Measurements from ENCODE around the gene C5AR2. TPM values are rescaled to one million over a fixed set of nuclear protein-coding genes. Genes with fewer than 3 reads are reported as not detected.
"Not testable (repeated sequence)": the region's sequence is repeated elsewhere in the genome, so short reads cannot be mapped to it uniquely, and the experiment has no call there.

C5AR2 gene
- total RNA-seq, 1 experiment from 2014 or later, result not detected

DNA sequence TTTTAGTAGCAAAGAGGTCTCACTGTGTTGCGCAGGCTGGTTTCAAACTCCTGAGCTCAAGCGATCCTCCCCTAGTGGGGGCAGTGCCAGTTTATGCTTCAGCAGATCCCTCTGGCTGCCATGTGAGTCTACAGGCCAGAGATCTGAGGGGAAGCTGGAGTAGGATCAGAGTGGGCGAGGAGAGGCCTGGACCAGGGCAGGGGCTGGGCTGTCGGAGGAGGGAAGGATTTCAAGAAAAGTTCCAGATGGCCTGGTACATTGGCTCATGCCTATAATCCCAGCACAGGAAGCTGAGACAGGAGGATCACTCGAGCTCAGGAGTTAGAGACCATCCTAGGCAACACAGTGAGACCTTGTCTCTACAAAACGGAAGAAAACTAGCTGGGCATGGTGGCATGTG is 27.0 kb downstream of the C5AR2 start:
- DNase-seq (ENCODE audit: low read depth), result no peak

DNA sequence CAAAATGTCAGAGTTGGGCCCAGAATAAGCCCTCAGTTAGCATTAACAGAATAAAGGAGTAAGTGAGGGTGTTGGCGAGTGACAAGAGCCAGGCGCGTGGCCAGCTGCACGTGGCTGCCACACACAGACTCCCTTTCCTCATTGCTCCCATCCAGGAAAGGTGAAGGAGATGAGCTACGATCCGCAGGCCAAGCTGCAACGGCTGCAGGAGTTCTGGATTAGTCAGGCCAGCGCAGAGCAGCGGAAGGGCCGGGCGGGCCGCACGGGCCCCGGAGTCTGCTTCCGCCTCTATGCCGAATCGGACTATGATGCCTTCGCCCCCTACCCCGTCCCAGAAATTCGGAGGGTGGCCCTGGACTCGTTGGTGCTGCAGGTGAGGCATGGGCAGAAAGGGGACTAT is 30.3 kb downstream of the C5AR2 start:
- no peak for DNase-seq (ENCODE audit: low read depth)

DNA sequence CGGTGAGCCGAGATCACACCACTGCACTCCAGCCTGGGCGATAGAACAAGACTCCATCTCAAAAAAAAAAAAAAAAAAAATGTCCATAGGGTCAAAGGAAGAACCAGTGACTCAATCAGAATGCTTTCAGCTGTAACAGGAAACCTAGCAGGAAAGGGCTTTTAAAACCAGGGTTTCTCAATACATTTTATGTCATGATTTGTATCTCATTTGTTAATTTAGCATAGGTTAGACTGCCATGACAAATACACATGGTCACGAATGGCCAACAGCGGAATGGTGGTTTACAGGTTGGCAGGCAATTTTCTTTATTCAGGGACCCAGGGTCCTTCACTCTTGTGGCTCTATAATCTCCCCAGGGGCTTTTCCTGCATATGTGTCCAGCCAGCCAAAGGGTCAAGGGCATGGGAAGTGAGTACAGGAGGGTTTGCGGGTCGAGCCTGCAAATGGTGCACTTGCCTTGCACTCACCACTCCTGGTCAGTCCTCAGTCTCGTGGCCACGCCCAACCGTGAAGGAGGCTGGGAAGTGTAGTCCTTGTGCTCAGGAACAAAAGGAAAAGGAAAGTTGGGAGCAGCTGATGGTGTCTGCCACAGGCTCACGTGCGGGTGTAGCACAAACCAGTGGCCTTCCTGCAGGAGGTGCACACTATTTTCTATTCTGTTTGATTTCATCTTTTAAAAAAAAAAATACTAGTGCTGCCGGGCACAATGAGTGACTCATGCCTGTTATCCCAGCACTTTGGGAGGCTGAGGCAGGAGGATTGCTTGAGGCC is 32.0 kb downstream of the C5AR2 start:
- DNase-seq (ENCODE audit: low read depth), result peak; percentile 82

DNA sequence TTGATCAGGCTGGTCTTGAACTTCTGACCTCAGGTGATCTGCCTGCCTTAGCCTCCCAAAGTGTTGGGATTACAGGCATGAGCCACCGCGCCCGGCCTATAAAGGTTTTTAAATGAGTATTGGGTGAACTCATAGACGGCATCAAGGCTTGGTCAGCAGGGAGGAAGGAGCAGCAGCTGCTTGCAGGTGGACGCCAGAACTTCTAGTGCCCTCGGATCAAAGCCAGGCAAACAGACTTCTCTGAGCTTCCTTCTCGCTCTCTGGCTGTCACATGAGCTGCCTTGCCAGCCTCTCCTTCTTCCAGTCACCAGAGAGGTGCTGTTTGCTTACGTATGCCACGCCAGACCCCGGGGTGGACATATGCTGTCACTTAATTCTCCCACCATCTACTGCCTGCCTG is 33.5 kb downstream of the C5AR2 start:
- not testable (repeated sequence) for DNase-seq (ENCODE audit: low read depth)

DNA sequence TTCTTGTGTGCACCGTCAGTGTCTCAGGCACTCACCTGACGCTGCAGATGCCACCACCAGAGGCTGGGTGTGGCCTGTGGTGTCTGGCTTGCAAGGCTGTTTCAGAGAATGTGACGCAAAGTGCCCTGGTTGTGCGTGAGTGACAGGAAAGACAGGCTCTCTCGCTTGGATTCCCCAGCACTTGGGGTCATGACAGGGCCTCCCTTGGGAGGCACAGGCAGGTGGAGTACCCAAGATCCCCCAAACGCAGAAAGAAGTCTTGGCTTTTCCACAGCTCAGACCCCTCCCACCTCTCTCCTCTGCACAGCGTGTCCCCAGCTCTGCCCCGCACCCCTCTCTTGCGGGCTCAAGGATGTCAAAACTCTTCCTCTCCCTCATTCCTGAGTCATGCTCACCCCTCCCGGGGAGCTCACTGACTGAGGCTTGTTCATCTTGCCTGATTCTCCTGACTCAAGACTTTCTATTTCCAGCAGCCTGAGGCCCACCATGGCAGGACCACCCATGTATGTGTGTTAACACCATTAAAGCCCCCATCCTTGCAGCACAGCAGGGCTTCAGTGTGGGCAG is 38.2 kb downstream of the C5AR2 start:
- peak; percentile 69 for DNase-seq (ENCODE audit: low read depth)

DNA sequence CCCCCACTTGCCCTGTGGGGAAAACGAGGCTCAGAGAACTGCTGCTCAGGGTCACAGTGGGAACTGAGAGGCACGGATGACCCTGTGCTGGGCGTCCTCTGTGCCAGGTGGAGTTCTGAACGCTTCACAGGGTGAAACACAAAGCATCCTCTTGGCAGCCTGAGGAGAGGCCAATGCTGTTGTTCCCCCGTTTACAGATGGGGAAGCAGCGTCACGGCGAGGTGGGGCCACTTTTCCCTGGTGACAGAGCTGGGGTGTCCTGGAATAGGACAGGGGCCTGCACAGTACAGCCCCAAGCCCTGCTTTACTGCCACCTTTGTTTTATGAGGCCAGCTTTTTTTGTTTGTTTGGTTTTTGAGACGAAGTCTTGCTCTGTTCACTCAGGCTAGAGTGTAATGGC is 39.3 kb downstream of the C5AR2 start:
- no peak for DNase-seq (ENCODE audit: low read depth)

DNA sequence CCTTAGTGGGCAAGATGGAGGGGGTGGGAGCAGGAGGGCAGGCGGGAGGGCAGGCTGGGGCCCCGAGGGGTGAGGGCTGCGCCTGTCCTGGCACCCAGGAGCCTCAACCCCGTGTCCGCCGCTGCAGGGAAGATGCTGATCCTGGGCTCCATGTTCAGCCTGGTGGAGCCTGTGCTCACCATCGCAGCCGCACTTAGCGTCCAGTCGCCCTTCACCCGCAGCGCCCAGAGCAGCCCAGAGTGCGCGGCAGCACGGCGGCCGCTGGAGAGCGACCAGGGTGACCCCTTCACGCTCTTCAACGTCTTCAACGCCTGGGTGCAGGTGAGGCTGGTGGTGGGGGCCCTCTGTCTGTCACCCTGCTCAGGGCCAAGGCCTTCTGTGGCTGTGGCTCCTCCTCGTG is 40.6 kb downstream of the C5AR2 start:
- no peak for DNase-seq (ENCODE audit: low read depth)

DNA sequence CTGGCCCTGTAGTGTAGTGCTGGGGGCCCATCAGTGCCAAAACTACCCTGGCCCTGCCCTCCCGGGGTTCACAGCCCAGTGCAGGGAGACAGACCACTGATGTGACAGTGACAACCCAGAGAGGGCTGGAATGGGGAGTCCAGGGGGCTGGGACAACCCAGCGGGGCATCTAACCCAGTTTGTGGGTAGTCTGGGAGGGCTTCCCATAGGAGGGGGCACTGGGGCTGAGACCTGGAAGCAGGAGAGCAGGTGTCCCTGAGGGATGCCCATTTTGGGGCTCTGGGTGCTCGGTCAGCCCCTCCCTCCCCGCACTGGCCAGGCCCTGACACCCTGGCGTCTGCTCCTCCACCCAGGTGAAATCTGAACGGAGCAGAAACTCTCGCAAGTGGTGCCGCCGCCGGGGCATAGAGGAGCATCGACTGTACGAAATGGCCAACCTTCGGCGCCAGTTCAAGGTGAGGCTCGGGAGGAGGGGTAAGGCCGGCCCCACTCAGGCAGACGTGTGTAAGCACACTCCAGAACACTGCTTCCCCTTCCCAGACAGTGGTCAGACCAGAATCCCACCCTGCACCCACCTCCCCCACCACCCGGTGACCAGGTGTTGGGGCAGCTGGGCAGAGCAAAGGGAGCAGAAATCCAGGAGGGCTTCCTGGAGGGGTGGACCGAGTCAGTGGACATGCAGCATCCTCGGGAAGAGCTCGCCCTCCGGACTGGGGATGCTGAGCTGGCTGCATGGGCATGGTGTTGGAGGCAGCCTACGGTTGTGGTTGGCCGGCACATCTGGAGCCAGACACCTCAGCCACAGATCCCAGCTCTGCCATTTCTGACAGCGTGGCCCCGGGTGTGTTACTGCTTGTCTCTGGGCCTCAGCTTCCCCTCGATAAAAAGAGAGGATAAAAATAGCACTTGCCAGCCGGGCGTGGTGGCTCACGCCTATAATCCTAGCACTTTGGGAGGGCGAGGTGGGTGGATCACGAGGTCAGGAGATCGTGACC is 41.6 kb downstream of the C5AR2 start:
- no peak for DNase-seq (ENCODE audit: low read depth)

DNA sequence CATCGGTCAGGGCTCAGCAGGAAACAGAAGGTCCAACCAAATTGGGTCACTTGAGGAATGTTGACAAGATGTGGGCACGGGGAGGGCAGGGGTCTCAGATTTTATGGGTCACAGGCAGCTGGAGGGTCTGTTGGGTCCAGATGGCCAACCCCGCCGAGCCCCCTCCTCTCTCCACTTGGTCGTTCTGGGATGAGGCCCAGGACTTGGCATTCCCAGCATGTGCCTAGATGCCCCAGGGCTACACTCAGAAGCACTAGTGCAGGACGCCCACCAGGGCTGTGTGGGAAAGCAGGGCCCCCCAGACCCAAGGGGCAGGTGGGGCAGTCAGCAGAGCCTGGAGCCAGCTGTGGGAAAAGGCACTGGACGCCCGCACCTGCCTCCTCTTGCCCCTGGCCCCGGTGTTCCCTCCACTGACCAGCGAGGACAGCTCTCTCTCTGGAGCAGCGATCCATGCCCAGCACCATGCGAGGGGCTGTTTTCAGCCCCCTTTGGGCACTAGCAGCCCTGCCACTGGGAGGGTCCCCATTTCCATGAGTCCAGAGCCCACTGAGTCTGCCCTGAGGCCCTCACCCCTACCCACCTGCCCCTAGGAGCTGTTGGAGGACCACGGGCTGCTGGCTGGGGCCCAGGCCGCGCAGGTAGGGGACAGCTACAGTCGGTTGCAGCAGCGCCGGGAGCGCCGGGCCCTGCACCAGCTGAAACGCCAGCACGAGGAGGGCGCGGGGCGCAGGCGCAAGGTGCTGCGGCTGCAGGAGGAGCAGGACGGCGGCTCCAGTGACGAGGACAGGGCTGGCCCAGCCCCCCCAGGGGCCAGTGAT is 43.1 kb downstream of the C5AR2 start:
- DNase-seq (ENCODE audit: low read depth), result no peak

DNA sequence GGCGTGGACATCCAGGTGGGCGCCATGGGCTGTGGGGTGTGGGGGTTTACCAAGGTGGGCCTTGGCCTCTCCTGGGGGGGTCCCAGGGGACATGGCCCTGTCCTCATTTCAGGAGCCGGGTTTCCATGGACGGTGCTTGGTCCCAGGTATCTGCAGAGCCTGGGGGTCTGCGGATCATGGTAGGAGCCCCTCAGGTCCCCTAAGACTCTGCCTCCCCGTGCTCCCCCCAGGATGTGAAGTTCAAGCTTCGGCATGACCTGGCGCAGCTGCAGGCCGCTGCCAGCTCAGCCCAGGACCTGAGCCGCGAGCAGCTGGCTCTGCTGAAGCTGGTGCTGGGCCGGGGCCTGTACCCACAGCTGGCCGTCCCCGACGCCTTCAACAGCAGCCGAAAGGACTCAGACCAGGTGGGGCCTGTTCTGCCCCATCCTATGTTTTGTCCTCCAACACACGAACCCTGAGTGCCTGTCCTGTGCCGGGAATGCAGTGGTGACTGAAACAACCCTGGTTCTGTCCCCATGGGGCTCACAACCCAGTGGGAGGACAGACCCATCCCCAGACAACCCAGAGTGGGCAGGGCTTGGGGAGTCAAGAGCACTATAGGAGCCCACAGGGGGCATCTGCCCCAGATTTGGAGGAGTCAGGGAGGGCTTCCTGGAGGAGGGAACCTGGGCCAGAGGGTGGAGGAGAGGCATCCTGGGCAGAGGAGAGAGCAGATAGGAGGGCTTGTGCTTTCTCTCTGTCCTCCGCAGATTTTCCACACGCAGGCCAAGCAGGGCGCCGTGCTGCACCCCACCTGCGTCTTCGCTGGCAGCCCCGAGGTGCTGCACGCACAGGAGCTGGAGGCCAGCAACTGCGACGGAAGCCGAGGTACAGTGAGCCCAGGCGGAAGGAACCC is 44.0 kb downstream of the C5AR2 start:
- no peak for DNase-seq (ENCODE audit: low read depth)

DNA sequence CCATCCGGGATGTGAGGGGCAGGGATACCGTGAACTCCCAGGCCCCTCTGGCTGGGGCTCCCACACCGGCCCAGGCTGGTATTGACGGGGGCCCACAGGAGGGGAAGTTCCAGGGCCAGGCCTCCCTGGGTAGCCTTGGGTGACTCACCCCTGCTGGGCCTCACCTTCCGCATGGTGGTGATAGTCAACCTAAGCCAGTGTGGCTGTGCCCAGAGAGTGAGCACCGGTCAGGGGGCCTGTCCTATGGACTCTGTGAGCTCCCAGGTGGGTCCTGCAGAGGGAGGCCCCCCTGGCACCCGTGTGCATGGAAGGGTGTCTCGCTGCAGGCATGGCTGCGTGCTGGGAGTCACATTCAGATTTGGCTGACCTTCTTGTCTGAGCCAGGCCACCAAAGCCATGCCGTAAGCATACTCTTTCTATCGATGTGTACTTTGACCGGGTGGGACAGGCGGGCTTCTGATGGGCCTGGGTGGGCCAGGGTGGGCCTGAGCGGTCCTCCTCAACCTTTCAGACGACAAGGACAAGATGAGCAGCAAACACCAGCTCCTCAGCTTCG is 44.7 kb downstream of the C5AR2 start:
- DNase-seq (ENCODE audit: low read depth), result no peak

DNA sequence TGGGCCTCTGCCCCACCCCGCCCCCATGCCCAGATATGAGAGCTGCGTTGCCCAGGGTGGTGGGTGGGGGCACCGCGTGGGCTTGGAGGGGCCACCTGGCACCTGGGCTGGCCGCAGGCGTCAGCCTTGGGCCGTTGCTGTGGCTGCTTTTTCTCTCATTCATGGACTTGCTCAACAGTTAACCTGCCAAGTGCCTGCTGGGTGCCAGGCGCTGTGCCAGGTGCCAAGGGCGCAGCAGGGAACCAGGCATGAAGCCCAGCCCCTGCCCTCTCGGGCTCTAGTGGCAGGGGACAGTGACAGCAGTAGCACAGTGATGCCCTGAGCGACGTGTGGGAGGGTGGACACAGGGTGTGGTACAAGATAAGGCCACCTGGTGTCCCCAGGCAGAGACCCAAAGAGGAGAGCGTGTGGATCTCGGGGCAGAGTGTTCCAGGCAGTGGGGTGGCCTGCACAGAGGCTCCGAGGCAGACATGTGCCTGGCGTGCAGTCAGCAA is 45.3 kb downstream of the C5AR2 start:
- no peak for DNase-seq (ENCODE audit: low read depth)

DNA sequence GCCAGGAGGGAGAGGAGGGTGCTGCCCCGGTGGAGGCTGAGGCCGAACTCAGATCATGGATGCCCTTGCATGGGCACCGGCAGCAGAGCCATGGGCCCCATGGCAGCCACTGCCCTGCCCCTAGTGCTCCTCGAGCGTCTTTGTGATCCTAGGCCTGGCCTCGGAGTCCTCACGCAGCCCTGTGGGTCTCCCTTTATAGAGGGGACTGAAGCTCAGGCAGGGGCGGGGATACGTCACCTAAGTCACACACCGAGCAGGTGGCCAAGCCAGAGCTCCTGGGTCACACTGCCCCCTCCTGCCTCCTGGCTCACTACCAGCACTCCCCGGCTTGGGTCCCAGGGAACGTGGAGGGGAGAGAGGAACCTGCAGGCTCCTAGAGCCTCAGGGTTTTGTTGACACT is 45.8 kb downstream of the C5AR2 start:
- no peak for DNase-seq (ENCODE audit: low read depth)

DNA sequence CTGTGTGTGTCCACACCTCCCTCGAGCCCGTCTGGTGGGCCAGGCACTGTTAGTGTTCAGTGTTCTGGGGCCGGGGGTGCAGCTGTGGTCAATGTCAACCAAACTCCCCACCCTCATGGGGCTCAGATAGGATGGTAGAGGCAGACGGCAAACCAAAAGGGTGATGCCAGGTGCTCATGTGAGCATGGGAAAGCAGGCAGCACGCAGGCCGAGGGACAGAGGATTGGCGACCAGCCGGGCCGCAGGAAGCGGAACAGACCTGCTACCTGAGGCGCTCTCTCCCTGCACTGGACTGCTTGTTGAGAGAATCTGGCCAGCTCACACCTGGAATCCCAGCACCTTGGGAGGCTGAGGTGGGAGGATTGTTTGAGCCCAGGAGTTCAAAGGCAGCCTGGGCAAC is 46.3 kb downstream of the C5AR2 start:
- no peak for DNase-seq (ENCODE audit: low read depth)

DNA sequence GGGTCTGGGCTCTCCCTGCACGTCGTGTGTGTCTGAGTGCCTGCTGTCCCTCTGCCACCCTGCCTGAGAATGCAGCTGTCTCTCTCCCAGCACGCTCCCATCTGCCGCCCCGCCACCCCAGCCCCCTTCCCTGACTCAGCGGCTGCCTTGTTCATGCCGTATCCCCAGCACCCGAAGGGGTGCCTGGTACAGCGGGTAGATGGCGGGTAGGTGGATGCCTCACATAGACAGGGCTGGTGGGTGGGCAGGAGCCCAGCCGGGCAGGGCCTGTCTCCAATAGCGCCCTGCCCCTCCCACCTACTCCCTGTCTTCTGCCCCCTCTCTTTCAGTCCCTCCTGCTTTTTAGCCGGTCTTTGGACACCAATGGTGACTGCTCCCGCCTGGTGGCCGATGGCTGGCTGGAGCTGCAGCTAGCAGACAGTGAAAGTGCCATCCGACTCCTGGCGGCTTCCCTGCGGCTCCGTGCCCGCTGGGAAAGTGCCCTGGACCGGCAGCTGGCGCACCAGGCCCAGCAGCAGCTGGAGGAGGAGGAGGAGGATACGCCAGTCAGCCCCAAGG is 47.5 kb downstream of the C5AR2 start:
- no peak for DNase-seq (ENCODE audit: low read depth)

DNA sequence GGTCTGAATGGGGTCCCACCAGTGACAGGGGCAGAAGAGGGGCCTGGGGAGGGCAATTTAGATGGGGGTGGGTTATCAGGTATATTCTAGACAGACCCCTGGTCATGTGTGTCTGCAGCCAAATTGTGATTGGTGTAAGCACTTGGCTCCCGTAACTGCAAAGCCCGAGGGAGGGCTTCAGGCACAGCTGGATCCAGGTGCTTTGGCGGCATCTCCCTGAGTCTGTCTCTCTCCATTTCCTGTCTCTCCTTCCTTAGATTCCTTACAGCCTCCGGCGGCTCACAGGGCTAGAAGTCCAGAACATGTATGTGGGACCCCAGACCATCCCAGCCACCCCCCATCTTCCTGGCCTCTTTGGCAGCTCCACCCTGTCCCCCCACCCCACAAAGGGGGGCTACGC is 48.6 kb downstream of the C5AR2 start:
- DNase-seq (ENCODE audit: low read depth), result no peak

DNA sequence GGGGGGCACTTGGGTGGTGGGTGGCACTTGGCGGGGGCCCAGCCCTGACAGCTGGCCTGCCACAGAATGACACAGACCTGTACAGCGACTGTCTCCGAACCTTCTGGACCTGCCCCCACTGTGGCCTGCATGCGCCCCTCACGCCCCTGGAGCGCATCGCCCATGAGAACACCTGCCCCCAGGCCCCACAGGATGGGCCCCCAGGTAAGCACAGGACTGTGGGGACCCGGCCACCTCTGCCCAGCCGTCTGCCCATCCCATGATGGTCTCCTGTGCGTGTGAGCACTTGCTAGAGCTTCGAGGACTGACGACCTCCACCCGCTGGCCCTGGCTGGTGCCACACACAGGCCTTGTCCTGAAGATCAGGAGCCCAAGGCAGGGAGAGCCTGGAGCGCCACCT is 49.1 kb downstream of the C5AR2 start:
- no peak for DNase-seq (ENCODE audit: low read depth)

DNA sequence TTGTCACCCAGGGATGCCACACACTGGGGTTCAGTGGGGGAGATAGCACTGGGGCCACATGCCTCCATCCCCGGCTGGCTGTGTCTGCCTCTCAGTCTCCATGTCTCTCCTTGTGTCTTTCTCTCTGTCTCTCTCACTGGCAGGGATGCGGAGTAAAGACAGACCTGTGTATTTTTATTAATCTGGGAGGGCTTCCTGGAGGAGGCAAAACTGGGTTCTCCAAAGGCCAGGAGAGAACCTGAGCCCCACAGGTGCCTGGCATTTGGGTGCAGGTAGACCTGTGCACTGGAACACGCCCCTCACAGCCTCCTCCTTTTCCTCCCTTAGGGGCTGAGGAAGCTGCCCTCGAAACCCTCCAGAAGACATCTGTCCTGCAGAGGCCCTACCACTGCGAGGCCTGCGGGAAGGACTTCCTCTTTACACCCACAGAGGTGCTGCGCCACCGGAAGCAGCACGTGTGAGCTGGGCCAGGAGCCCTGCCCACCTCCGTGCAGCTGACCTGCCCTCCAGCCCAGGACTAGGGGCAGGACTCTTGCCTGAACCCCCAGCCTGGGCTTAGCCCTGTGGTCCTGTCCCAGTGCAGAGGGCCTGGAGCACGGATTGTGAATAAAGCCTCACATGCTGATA is 49.8 kb downstream of the C5AR2 start:
- no peak for DNase-seq (ENCODE audit: low read depth)

DNA sequence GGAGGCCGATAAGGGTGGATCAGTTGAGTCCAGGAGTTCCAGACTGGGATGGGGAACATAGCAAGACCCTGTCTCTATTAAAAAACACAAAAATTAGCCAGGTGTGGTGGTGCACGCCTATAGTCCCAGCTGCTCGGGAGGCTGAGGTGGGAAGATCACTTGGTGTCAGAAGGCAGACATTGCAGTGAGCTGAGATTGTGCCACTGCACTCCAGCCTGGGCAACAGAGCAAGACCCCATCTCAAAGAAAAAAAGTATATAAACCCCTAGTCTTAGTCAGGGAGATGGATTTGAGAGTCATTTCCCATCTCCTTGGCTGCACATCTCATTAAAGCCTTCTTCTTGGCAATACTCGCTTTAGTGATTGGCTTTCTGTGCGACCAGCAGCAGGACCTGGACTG is 51.9 kb downstream of the C5AR2 start:
- not testable (repeated sequence) for DNase-seq (ENCODE audit: low read depth)
